G401.6 (cell line): ENCODE data around the gene MAB21L2.

Experiments
- FAIRE-seq: peaks from 2 replicates; lab custom pipeline; 2012; peaks lifted over from hg19 to GRCh38; lab: Jason Lieb, UNC

Gene MAB21L2

GRCh38 chr4:150619042-150619441 is 37.1 kb downstream of the MAB21L2 start:
- FAIRE-seq, result peak; percentile 19

DNA sequence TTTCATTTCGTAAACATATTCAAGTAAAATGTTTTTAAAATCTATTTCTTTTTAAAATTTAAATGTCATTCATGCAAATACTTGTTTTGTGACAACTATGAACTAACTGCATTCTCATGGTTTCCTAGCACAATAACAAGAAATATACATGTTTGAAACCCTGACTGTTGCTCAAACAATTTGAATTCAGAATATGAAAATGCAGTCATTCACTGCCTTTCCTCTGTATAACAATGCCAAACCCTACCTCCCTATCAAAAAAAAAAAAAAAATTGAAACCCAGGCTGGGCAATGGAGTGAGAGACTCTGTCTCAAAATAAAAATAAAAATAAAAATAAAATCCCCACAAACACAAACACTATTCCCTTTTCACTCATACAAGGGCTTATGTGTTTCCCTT is 42.1 kb downstream of the MAB21L2 start:
- no peak for FAIRE-seq

DNA sequence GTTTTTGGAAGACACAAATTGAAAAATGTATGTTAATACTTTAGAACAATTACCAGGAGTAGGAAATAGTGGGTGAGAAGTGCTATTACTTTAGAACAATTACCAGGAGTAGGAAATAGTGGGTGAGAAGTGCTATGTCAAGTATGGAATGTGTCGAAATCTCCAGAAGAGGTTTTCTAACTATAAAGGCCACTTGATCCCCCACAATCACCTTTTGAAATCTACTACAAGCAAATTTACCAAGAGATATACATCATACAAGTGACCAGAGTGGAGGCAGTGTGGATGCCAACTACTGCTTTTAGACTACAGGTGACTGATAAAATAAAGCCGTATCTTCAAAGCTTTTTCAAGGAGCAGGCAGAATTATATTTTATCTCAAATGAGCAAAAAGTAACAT is 43.1 kb downstream of the MAB21L2 start:
- no peak for FAIRE-seq

GRCh38 chr4:150628073-150628472 is 46.1 kb downstream of the MAB21L2 start:
- FAIRE-seq, result no peak

- no peak for FAIRE-seq
Observed at GRCh38 chr4:150632639-150633038, 50.7 kb downstream of the MAB21L2 start.
